HFF-Myc (cell line): ENCODE data around the gene IZUMO1.
A peak's percentile ranks its signal among the peaks of the same experiment; 100 is the strongest.

Source experiments
- DNase-seq: peaks from one replicate; pipeline ENCODE4 v3.0.0-alpha.2; 2011; ENCODE audit warnings: low read depth; ENCODE audit errors: extremely low read depth
- H3K4me3 ChIP-seq: replicated peaks from 2 replicates; pipeline ENCODE4 v1.5.1; 2011; ENCODE audit warnings: low read depth, mild to moderate bottlenecking, control low read depth, low read length
- CTCF ChIP-seq: IDR thresholded peaks from 2 replicates; pipeline ENCODE4 v1.5.1; 2012; ENCODE audit warnings: mild to moderate bottlenecking, low read depth, low read length, control low read depth; ENCODE audit errors: missing control alignments

Gene IZUMO1

GRCh38 chr19:48711106-48711662 is 35.5 kb downstream of the IZUMO1 start:
- no peak for TF ChIP-seq CTCF
- DNase-seq: no peak
- no peak overlapping the region for H3K4me3 ChIP-seq

- H3K4me3 ChIP-seq: no peak overlapping the region
- DNase-seq: no peak
- TF ChIP-seq CTCF: no peak
Observed at GRCh38 chr19:48708471-48708870, 38.2 kb downstream of the IZUMO1 start.

GRCh38 chr19:48705431-48705830 is 41.3 kb downstream of the IZUMO1 start:
- TF ChIP-seq CTCF: no peak
- H3K4me3 ChIP-seq: no peak overlapping the region
- DNase-seq: no peak

GRCh38 chr19:48703316-48703715 is 43.4 kb downstream of the IZUMO1 start:
- H3K4me3 ChIP-seq: no peak overlapping the region
- TF ChIP-seq CTCF: no peak
- DNase-seq: no peak

GRCh38 chr19:48702701-48703100 is 44.0 kb downstream of the IZUMO1 start:
- no peak overlapping the region for H3K4me3 ChIP-seq
- DNase-seq: no peak
- no peak for TF ChIP-seq CTCF

GRCh38 chr19:48698046-48698445 is 48.7 kb downstream of the IZUMO1 start:
- DNase-seq: peak; percentile 69
- no peak for TF ChIP-seq CTCF
- no peak overlapping the region for H3K4me3 ChIP-seq
